PC-9 (cell line): ENCODE data around the gene FBXW10B.
"Not testable (repeated sequence)": the region's sequence is repeated elsewhere in the genome, so short reads cannot be mapped to it uniquely, and the experiment has no call there.

Experiments used
- CTCF ChIP-seq: fragments of 200-600 bp; sonication (generic); conservative IDR thresholded peaks from 2 replicates; pipeline ENCODE4 v1.6.1; 2017; ENCODE audit warnings: mixed run types, antibody characterized with exemption, mild to moderate bottlenecking, moderate library complexity
- EZH2 ChIP-seq: fragments of 200-600 bp; sonication (generic); IDR thresholded peaks from 2 replicates; pipeline ENCODE4 v1.8.0; 2017; ENCODE audit warnings: antibody characterized with exemption, low read depth

GRCh38 chr17:15619331-15620058 lies at the start of gene FBXW10B:
- not testable (repeated sequence) for TF ChIP-seq CTCF, EZH2
